Calu3 (cell line): ENCODE results near the gene LDLRAD3. TPM values are rescaled to one million over a fixed set of nuclear protein-coding genes. Genes with fewer than 3 reads are reported as not detected.

Experiments
- BruUV-seq: library from RNA; stranded (reverse); fragments of 400-500 nt; replicated peaks from 2 replicates; lab custom pipeline; 2021; lab: Mats Ljungman, UMichigan
- CTCF ChIA-PET: fragments of 300-600 bp; sonication (Branson Sonifier 250); formaldehyde crosslinking; loops from one replicate; lab custom pipeline; 2022; ENCODE audit warnings: antibody characterized with exemption; lab: Charles Lee
- DNase-seq: peaks from one replicate; pipeline ENCODE4 v3.0.0; 2022
- H3K27ac Mint-ChIP-seq: one replicate; pipeline ENCODE4 v1.8.0; 2022; ENCODE audit warnings: mixed read lengths; ENCODE audit not compliant: unreplicated experiment
- H3K27me3 Mint-ChIP-seq: one replicate; pipeline ENCODE4 v1.8.0; 2022; ENCODE audit warnings: mixed read lengths; ENCODE audit not compliant: unreplicated experiment
- H3K36me3 Mint-ChIP-seq: one replicate; pipeline ENCODE4 v1.8.0; 2022; ENCODE audit warnings: mild to moderate bottlenecking, moderate library complexity, mixed read lengths; ENCODE audit not compliant: insufficient read depth, unreplicated experiment
- H3K4me1 Mint-ChIP-seq: one replicate; pipeline ENCODE4 v1.8.0; 2022; ENCODE audit warnings: mild to moderate bottlenecking, low read depth, mixed read lengths; ENCODE audit not compliant: unreplicated experiment
- H3K4me3 Mint-ChIP-seq: one replicate; pipeline ENCODE4 v1.8.0; 2022; ENCODE audit warnings: mild to moderate bottlenecking, low read depth, moderate library complexity, mixed read lengths; ENCODE audit not compliant: unreplicated experiment
- H3K9me3 Mint-ChIP-seq: one replicate; pipeline ENCODE4 v1.8.0; 2022; ENCODE audit warnings: low read depth, mixed read lengths; ENCODE audit not compliant: unreplicated experiment
- CTCF ChIP-seq: fragments of 200-600 bp; IDR thresholded peaks from one replicate; pipeline ENCODE4 v1.8.0; 2022; ENCODE audit warnings: antibody characterized with exemption; ENCODE audit not compliant: unreplicated experiment
- intact Hi-C: fragments of 100-400 bp; cut with micrococcal nuclease; formaldehyde crosslinking; loops from one replicate; pipeline ENCODE4 v1.10.0; 2022; ENCODE audit not compliant: unreplicated experiment
- total RNA-seq: library from RNA; stranded (reverse); gene quantifications from 2 replicates; pipeline ENCODE4 v1.2.3, GENCODE V29; 2022

The LDLRAD3 gene
- total RNA-seq, 1 experiment from 2014 or later, result 16.2 TPM

GRCh38 chr11:36228689-36229088 is 284.8 kb downstream of the LDLRAD3 start:
- no peaks in the 10 kb centered on the region for H3K9me3 Mint-ChIP-seq
- CTCF ChIA-PET, result no interaction called here

GRCh38 chr11:36229091-36229705 is 285.3 kb downstream of the LDLRAD3 start:
- CTCF ChIA-PET, result no interaction called here
- H3K27me3 Mint-ChIP-seq, result no peaks in the 10 kb centered on the region
- no peak overlapping the region for H3K27ac Mint-ChIP-seq
- DNase-seq, result no peak
- H3K4me3 Mint-ChIP-seq, result no peak overlapping the region
- BruUV-seq, result no TSS peak
- H3K4me1 Mint-ChIP-seq, result no peaks in the 10 kb centered on the region
- no peak for TF ChIP-seq CTCF
- intact Hi-C loops, result no loop called here
- peaks cover 4% of the 10 kb centered on the region for H3K36me3 Mint-ChIP-seq
- no peaks in the 10 kb centered on the region for H3K9me3 Mint-ChIP-seq

More at GRCh38 chr11:36228689-36229088, 284.8 kb downstream of the LDLRAD3 start:
- DNase-seq, result no peak
- Mint-ChIP-seq H3K27me3 (no peaks in the 10 kb centered on the region), H3K4me3 (no peak overlapping the region), H3K36me3 (peaks cover 4% of the 10 kb centered on the region), H3K27ac (no peak overlapping the region), H3K4me1 (no peaks in the 10 kb centered on the region)
- no TSS peak for BruUV-seq
- TF ChIP-seq CTCF, result no peak
- intact Hi-C loops, result no loop called here

- Mint-ChIP-seq H3K4me1 (no peaks in the 10 kb centered on the region), H3K9me3 (no peaks in the 10 kb centered on the region), H3K4me3 (no peak overlapping the region), H3K27ac (no peak overlapping the region), H3K36me3 (peaks cover 4% of the 10 kb centered on the region), H3K27me3 (no peaks in the 10 kb centered on the region)
- CTCF ChIA-PET, result no interaction called here
- intact Hi-C loops, result no loop called here
- no peak for TF ChIP-seq CTCF
- no peak for DNase-seq
- BruUV-seq, result no TSS peak
These were observed 287.2 kb downstream of the LDLRAD3 start for GRCh38 chr11:36230779-36231699.

- TF ChIP-seq CTCF, result no peak
- peaks cover 4% of the 10 kb centered on the region for H3K36me3 Mint-ChIP-seq
- no peak overlapping the region for H3K4me3 Mint-ChIP-seq
- no peak for DNase-seq
- no peaks in the 10 kb centered on the region for H3K27me3 Mint-ChIP-seq
- H3K9me3 Mint-ChIP-seq, result no peaks in the 10 kb centered on the region
- intact Hi-C loops, result no loop called here
- no TSS peak for BruUV-seq
- H3K27ac Mint-ChIP-seq, result no peak overlapping the region
- no peaks in the 10 kb centered on the region for H3K4me1 Mint-ChIP-seq
- CTCF ChIA-PET, result no interaction called here
These were observed 289.3 kb downstream of the LDLRAD3 start for GRCh38 chr11:36233204-36233603.
